Activated T-helper 1 cell treated with Interleukin-2 at 50 U/mL for 16 hours (primary cell): ENCODE results near the gene MAP2K5.
"Not testable (repeated sequence)": the region's sequence is repeated elsewhere in the genome, so short reads cannot be mapped to it uniquely, and the experiment has no call there.

Experiments
- DNase-seq: peaks from one replicate; pipeline ENCODE4 v3.0.0-alpha.2; 2020; ENCODE audit warnings: low read depth

MAP2K5 gene

GRCh38 chr15:67601073-67601472, 58.6 kb downstream of the MAP2K5 start:
- no peak for DNase-seq

DNA sequence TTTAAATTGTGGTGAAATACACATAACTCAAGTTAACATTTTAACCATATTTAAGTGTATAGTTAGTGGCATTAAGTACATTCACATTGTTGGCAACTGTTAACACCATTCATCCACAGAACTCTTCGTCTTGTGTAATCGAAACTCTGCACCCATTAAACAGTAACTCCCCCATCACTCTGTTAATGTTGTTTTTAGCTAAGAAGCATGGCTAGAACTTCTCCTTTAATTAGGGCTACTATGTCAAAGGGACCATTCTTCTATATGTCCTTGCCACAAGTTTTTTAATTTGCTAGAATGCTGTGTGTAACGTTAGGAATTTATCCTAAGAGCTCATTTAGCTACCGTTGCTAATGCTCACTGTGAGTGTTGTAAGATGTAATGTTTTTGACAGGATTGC, 60.6 kb downstream of the MAP2K5 start:
- DNase-seq, result no peak

- no peak for DNase-seq
Measured at GRCh38 chr15:67605871-67606270, 63.4 kb downstream of the MAP2K5 start.

- DNase-seq, result no peak
Measured at GRCh38 chr15:67606742-67607141, 64.2 kb downstream of the MAP2K5 start.

DNA sequence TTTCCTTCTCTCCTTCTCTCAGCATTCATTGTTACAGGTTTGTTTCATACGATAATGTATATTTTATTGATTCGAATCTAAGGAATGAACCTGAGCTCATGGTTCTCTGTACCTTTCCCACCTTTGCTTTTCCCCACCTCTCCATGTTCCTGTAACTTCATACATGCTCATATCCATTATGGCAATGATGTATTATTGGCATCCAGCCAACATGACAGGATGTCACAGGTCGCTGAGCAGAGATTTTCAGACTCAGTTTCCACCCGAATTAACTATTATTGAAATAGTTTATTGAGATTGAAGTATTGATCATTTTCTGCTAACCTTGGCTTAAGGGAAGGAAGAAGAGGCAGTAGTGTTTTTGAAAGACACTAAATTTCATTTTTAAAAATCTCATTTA, 64.8 kb downstream of the MAP2K5 start:
- DNase-seq, result no peak

- no peak for DNase-seq
Measured at GRCh38 chr15:67607959-67608637, 65.6 kb downstream of the MAP2K5 start.

GRCh38 chr15:67608638-67608959, 66.1 kb downstream of the MAP2K5 start:
- no peak for DNase-seq

- DNase-seq, result no peak
Measured at GRCh38 chr15:67611370-67612369, 69.2 kb downstream of the MAP2K5 start.

- no peak for DNase-seq
Measured at GRCh38 chr15:67613211-67613610, 70.7 kb downstream of the MAP2K5 start.

- DNase-seq, result no peak
Measured at GRCh38 chr15:67613708-67614107, 71.2 kb downstream of the MAP2K5 start.

GRCh38 chr15:67615131-67615534, 72.6 kb downstream of the MAP2K5 start:
- DNase-seq, result not testable (repeated sequence)

DNA sequence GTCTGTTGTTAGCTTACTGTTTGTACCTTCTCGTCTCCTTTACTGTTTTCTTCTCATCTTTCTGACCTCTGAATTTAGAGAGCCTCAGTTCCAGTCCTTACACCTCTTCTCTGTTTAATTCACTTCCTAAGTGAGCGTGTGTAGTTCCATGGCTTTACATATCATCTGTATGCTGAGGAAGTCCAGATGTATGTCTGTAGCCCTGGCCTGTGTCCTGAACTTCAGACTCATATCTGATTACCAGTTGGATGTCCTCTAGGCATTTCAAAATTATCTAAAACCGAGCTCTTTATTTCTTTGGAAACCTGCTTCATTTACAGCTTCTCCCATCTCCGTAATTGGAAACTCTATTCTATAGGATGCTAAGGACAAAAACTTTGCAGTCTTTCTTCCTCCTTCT, 75.8 kb downstream of the MAP2K5 start:
- DNase-seq, result no peak

DNA sequence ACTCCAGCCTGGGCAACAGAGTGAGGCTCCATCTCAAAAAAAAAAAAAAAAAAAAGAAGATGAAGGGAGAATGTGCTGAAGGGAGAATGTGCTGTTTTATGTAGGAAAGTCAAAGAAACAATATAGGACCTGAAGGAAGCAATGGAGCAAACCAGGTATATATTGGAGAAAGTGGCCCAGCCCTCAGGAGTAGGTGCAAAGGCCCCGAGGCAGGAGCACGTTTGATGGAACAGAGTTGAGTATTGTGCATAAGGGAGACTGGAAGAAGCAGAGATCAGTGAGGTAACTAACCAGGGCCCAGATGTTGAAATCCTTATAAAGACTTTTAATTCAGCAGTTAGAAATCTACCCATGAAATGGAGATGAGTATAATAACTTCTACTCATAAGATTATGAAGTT, 79.6 kb downstream of the MAP2K5 start:
- no peak for DNase-seq

GRCh38 chr15:67632261-67632660, 89.8 kb downstream of the MAP2K5 start:
- DNase-seq, result no peak

- not testable (repeated sequence) for DNase-seq
Measured at GRCh38 chr15:67635950-67636349, 93.4 kb downstream of the MAP2K5 start.

- no peak for DNase-seq
Measured at GRCh38 chr15:67639591-67639990, 97.1 kb downstream of the MAP2K5 start.

GRCh38 chr15:67641453-67641852, 99.0 kb downstream of the MAP2K5 start:
- no peak for DNase-seq

- DNase-seq, result no peak
Measured at GRCh38 chr15:67646847-67647246, 104.3 kb downstream of the MAP2K5 start.

- DNase-seq, result no peak
Measured at GRCh38 chr15:67652586-67652985, 110.1 kb downstream of the MAP2K5 start.

DNA sequence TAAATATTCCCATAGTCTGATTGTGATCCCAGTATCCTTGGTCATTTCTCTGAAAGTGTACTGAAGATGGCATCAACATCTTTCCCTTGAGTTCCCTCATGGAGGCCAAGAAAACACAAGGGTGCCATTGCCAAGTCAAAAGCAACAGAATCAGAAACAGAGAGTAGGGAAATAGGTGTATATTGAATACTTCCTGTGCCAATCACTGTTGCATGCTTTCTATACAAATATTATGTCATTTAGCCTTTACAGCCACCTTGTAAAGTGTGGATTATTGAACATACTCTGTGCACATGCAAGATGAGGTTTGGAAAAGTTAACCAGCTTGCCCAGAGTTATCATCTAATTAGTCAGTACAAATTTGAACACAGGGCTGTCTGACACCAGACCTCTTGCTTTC, 117.9 kb downstream of the MAP2K5 start:
- no peak for DNase-seq

DNA sequence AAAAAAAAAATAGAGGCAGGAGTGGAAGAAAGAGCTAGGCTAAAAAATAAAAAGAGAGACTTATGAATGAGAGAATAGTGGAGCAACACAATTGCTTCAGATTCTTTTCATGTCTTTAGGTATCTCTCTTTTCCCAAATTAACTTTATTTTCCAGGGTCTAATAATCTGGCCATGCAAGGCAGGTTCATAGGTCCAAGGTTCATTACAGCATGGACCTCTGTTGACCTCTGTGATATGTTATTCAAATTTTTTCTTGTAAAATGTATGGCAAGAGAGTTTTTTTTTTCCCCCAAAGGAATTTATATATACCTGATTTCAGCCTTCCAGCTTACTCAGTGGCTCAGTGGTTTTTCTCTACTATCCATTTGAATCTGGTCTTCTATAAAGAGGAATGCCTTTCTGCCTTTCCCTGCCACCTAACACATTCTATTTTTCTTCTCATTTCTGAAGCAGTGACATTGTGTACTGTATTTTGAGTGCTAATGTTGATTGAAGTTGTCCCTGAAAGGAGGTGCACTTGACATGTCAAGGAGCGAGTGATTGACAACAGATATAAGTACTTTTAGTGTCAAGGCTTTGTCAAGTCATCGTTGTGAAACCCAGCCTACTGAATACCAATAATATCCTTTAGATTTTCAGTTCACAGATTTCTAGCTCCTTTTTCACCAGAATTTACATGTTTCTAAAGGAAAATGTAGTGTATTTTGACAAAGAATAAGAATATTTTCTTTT, 118.5 kb downstream of the MAP2K5 start:
- DNase-seq, result no peak

DNA sequence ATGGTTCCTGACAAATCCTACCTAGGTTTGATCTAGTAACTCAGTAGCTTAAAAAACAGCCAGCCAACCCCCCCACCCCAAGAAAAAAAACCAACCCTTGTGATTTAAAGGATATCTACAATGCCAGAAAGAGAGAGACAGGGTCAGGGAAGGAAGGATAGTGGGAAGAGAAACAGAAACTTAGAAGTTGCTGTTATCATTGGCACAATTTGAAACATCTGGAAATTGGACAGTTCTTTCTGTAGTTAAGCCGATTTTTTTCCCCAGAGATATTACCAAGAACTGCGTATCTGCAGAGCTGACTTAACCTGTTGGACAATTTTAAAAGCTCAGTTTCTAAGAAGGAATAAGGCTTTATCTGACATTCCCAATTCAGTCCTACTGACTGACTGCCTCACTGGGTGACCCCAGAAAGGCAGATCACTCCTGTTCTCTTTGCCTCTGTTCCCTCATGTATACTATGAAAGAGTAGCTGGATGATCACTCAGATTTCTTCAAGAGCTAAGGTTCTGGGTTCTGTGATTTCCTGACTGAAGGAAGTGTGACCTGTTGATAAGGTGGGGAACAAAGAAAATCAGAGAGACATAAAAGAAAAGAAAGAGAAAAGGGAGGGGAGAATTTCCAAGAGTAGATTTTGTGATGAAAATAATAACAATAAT, 128.3 kb downstream of the MAP2K5 start:
- no peak for DNase-seq
